GM23248 (cell line): ENCODE results near the gene PDIA6.

ENCODE experiments used
- EZH2 ChIP-seq: fragments of 200-600 bp; sonication (generic); IDR thresholded peaks from 2 replicates; pipeline ENCODE4 v1.6.1; 2018; ENCODE audit warnings: antibody characterized with exemption, mild to moderate bottlenecking; ENCODE audit not compliant: insufficient read depth, poor library complexity, severe bottlenecking
- EZH2phosphoT487 ChIP-seq: fragments of 200-600 bp; sonication (generic); IDR thresholded peaks from 2 replicates; pipeline ENCODE4 v1.6.1; 2018; ENCODE audit warnings: antibody characterized with exemption, moderate library complexity, mild to moderate bottlenecking, low read depth; ENCODE audit not compliant: insufficient read depth

GRCh38 chr2:10772201-10772867, 40.3 kb downstream of the PDIA6 start:
- no peak for TF ChIP-seq EZH2phosphoT487
- no peak for TF ChIP-seq EZH2
